HEK293T (cell line): ENCODE measurements around the gene PSD2.
A peak's percentile ranks its signal among the peaks of the same experiment; 100 is the strongest.

ENCODE experiments used
- CTCF ChIA-PET: fragments of 350-600 bp; formaldehyde crosslinking; extraction: SDS; loops from one replicate; lab custom pipeline; 2021; ENCODE audit warnings: antibody characterized with exemption, inconsistent platforms; lab: Yijun Ruan, JAX
- POLR2A ChIA-PET: fragments of 350-600 bp; formaldehyde crosslinking; extraction: SDS; loops from one replicate; lab custom pipeline; 2020; ENCODE audit warnings: antibody characterized with exemption, inconsistent platforms; lab: Yijun Ruan, JAX
- DNase-seq: peaks from one replicate; pipeline ENCODE4 v3.0.0; 2012; ENCODE audit warnings: mixed read lengths; ENCODE audit errors: extremely low spot score
- ARNT ChIP-seq: fragments of 450-650 bp; IDR thresholded peaks from 2 replicates; pipeline ENCODE4 v1.6.1; 2017; ENCODE audit warnings: mild to moderate bottlenecking
- BHLHE40 ChIP-seq: fragments of 450-650 bp; IDR thresholded peaks from 2 replicates; pipeline ENCODE4 v1.6.1; 2016; ENCODE audit warnings: mild to moderate bottlenecking, moderate library complexity, borderline replicate concordance
- CTBP1 ChIP-seq: fragments of 450-650 bp; IDR thresholded peaks from 2 replicates; pipeline ENCODE4 v1.6.1; 2016; ENCODE audit warnings: borderline replicate concordance
- ELF4 ChIP-seq: fragments of 450-650 bp; IDR thresholded peaks from 2 replicates; pipeline ENCODE4 v1.6.1; 2017; ENCODE audit warnings: antibody characterized with exemption
- FOXA1 ChIP-seq: fragments of 450-650 bp; IDR thresholded peaks from 2 replicates; pipeline ENCODE4 v1.6.1; 2016; ENCODE audit warnings: mild to moderate bottlenecking
- FOXK2 ChIP-seq: fragments of 450-650 bp; IDR thresholded peaks from 2 replicates; pipeline ENCODE4 v1.6.1; 2016; ENCODE audit warnings: mild to moderate bottlenecking
- FOXM1 ChIP-seq: fragments of 450-650 bp; IDR thresholded peaks from 2 replicates; pipeline ENCODE4 v1.6.1; 2017; ENCODE audit warnings: mild to moderate bottlenecking, borderline replicate concordance
- HDGF ChIP-seq: fragments of 450-650 bp; IDR thresholded peaks from 2 replicates; pipeline ENCODE4 v1.6.1; 2017; ENCODE audit warnings: antibody characterized with exemption, borderline replicate concordance
- L3MBTL2 ChIP-seq: fragments of 450-650 bp; conservative IDR thresholded peaks from 2 replicates; pipeline ENCODE4 v1.6.1; 2016; ENCODE audit warnings: mild to moderate bottlenecking
- LEF1 ChIP-seq: fragments of 450-650 bp; IDR thresholded peaks from 2 replicates; pipeline ENCODE4 v1.6.1; 2017; ENCODE audit warnings: mild to moderate bottlenecking, borderline replicate concordance
- NFRKB ChIP-seq: fragments of 450-650 bp; IDR thresholded peaks from 2 replicates; pipeline ENCODE4 v1.6.1; 2016; ENCODE audit warnings: mild to moderate bottlenecking, moderate library complexity
- SP1 ChIP-seq: fragments of 450-650 bp; IDR thresholded peaks from 2 replicates; pipeline ENCODE4 v1.6.1; 2017
- SUZ12 ChIP-seq: fragments of 450-650 bp; IDR thresholded peaks from 2 replicates; pipeline ENCODE4 v1.6.1; 2016; ENCODE audit warnings: mild to moderate bottlenecking
- TARDBP ChIP-seq: fragments of 450-650 bp; IDR thresholded peaks from 2 replicates; pipeline ENCODE4 v1.6.1; 2016
- ZNF384 ChIP-seq: fragments of 450-650 bp; IDR thresholded peaks from 2 replicates; pipeline ENCODE4 v1.6.1; 2016
- TF ChIP-seq, protein P1 (sequence below): fragments of 450-650 bp; IDR thresholded peaks from 2 replicates; pipeline ENCODE4 v1.6.1; 2016

Gene PSD2

DNA sequence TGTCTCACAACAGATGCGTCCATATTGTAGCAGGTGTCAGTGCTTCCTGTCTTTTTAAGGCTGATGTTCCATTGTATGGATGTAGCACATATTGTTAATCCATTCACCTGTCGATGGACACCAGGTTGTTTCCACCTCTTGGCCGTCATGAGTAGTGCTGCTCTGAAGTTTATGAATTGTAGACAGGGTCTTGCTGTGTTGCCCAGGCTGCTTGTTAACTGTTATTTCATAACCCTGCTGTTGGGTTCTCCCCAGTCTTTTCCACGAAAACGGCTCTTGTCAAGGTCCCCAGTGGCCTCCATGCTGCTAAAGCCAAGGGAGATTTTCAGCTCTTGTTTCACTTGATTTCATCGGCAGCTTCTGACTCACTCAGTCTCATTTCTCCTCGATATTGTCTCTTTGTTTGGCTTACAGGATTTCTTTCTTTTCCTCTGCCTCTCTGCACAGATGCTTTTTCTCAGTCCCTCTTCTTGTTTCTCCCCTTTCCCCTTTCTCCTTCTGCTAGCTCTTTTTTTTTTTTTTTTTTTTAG lies 12.1 kb upstream of the PSD2 start:
- no peak for DNase-seq
- TF ChIP-seq CTBP1 (no peak), NFRKB (no peak)
- ChIA-PET POLR2A (no interaction called here), CTCF (interaction anchor here (0.6 to 1.0 kb wide), 5 partner anchors 28 to 373 kb away, joined by 3 to 13 read pairs (median 3); no protein-coding TSS in a partner anchor)

DNA sequence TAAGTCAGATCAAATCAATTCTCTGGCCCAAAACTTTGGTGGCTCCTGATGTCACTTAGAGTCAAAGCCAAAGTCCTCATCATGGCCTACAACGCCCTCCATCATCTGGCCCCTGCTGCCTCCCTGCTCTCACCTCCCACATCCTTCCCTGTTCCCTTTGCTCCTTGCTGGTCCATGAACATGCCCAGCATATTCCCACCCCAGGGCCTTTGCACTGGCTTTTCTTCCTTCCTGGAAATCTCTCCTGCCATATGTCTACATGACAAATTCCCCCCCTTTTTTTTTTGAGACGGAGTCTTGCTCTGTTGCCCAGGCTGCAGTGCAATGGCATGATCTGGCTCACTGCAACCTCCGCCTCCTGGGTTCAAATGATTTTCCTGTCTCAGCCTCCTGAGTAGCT lies 11.1 kb upstream of the PSD2 start:
- TF ChIP-seq ARNT (no peak), HDGF (no peak), TARDBP (no peak), ELF4 (no peak), BHLHE40 (no peak), FOXM1 (no peak), L3MBTL2 (no peak), FOXA1 (no peak), SP1 (no peak), SUZ12 (no peak), NFRKB (no peak), CTBP1 (no peak), LEF1 (no peak), ZNF384 (no peak), FOXK2 (no peak)
- CTCF ChIA-PET = no interaction called here
- no peak for DNase-seq
- POLR2A ChIA-PET = no interaction called here

DNA sequence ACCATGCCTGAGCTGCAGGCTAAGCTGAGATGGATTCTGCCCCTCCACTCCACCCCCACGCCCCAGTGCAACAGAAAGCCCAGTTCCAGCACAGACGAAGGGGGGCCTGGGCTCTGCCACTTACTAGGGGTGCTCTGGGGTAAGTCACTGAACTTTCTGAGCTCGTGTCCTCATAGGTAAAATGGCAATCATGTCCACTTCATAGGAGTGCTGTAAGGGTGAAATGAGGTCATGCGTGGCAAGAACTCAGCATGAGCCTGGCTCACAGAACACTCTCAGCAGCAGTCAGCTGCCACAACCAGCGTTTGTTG lies 8.4 kb upstream of the PSD2 start:
- no peak for DNase-seq
- ChIA-PET POLR2A (interaction anchor here (0.9 to 1.3 kb wide), 3 partner anchors 16 to 182 kb away, joined by 3 to 4 read pairs (median 4); no protein-coding TSS in a partner anchor), CTCF (interaction anchor here (0.6 to 7.3 kb wide), 20 partner anchors 9 to 269 kb away, joined by 3 to 98 read pairs (median 4); partner anchors contain the start of gene PSD2)
- TF ChIP-seq, protein P1, sequence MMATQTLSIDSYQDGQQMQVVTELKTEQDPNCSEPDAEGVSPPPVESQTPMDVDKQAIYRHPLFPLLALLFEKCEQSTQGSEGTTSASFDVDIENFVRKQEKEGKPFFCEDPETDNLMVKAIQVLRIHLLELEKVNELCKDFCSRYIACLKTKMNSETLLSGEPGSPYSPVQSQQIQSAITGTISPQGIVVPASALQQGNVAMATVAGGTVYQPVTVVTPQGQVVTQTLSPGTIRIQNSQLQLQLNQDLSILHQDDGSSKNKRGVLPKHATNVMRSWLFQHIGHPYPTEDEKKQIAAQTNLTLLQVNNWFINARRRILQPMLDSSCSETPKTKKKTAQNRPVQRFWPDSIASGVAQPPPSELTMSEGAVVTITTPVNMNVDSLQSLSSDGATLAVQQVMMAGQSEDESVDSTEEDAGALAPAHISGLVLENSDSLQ = no peak
- TF ChIP-seq HDGF = no peak; the same call in 1 of the 2 replicates

DNA sequence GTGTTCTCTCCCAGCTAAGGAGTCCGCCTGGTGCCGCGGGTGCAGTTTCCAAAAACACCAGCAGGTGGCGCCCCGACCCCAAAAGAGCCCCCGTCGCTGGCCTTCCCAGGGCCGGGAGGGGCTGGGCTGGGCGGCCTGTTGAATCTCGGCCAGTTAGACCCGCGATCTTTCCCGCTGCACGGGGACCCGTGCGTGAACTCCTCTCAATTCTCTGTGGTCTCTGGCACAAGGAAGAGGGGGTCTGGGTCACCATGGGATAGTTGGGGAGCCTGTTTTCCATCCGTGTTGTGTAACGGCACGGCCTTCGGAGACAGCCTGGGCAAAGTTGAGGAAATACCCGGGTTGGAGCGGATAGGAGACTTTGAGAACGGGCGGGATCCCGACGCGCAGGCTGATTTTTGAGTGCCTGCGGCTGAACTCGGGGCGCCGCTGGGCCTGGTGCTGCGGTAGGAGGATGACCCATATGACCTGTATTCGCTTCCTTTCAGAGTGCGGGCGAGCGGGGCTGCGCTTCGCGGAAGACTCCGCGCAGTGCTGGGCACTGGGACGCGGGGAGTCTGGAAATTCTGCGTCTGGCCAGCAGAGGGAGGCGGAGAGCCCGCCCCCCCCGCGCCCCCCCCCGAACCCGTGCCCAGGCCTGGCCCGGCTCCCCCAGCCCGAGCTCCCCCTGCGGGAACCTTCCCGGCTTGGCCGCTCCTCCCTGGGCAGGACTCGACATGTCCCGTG lies 7.9 kb upstream of the PSD2 start:
- CTCF ChIA-PET = interaction anchor here (0.6 to 7.3 kb wide), 24 partner anchors 9 to 269 kb away, joined by 3 to 98 read pairs (median 4); partner anchors contain the start of gene PSD2
- POLR2A ChIA-PET = interaction anchor here (0.9 to 1.3 kb wide), 3 partner anchors 15 to 181 kb away, joined by 3 to 4 read pairs (median 4); no protein-coding TSS in a partner anchor
- TF ChIP-seq SUZ12 (no peak), ARNT (no peak), L3MBTL2 (peak; percentile 88), FOXM1 (peak; percentile 84)
- peak; percentile 95 for DNase-seq

DNA sequence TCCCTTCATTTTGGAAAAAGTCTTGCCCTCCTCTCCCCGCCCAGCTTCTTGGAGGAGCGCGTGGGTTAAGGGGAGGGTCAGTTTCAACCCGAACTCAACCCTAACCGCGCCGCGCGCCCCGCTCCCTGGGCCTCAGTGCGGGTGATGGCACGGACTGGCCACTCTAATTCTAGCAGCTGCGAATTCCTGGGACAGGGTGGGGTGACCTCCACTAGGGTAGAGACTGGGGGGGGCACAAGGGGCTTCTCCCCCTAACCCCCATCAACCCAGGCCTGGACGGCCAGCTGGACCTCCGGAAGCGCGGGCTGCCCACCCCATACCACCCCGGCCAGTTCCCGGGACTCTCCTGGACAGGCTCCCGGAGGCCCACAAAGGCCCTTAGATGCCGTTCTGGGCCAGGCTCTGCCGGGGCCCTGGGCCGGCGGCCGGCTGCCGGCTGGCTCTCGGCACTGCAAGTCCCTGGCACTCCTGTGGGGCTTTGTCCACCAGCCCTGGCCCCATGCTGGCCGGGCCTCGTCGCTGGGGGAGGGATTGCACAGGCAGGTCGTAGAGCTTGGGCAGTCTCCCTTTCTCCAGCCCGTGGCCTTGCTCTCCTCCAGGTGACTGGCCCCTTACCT lies 7.2 kb upstream of the PSD2 start:
- DNase-seq = no peak
- TF ChIP-seq NFRKB (no peak), L3MBTL2 (no peak), CTBP1 (no peak), FOXA1 (no peak), LEF1 (no peak), HDGF (no peak), ZNF384 (no peak), ELF4 (no peak), TARDBP (no peak), FOXM1 (no peak), FOXK2 (no peak), SP1 (no peak), ARNT (no peak), SUZ12 (no peak), BHLHE40 (no peak)
- TF ChIP-seq, protein P1 = no peak
- CTCF ChIA-PET = interaction anchor here (0.9 to 7.3 kb wide), 11 partner anchors 8 to 255 kb away, joined by 3 to 98 read pairs (median 12); partner anchors contain the start of gene PSD2
- POLR2A ChIA-PET = interaction anchor here (1.3 kb wide), 1 partner anchor 162 kb away, joined by 4 read pairs; no protein-coding TSS in a partner anchor

DNA sequence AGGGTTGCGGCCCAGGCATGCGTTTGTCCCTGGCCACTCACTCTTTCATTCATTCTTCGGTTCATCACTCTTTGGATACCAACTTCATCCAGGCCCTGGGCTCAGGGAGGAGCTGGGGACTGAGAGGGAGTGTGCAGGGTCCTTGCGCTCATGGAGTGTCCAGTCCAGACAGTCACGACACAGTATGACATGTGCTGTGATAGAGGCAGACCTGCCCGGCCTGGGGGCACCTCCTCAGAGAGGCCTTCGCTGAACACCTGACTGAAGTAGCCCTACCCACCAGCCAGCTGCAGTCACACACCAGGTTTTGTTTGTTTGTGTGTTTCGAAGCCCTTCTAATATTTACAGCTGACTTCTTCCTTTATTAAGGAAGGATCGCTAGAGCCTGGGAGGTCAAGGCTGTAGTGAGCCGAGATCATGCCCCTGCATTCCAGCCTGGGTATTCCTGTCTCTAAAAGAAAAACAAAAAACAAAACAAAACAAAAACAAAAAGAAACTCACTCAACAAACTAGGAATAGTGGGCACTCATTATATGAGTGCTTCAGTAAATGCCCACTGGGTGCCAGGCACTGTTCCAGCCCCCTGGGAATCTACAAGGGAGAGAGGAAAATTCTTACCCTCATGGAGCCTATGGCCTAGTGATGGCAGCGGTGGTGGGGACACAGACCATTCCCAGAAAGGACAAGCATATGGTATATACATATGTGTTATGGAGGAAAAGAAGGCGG lies 6.3 kb upstream of the PSD2 start:
- POLR2A ChIA-PET = no interaction called here
- CTCF ChIA-PET = interaction anchor here (0.6 to 7.3 kb wide), 4 partner anchors 11 to 179 kb away, joined by 3 to 98 read pairs (median 14); no protein-coding TSS in a partner anchor
- no peak for TF ChIP-seq ZNF384
- no peak for TF ChIP-seq BHLHE40
- no peak for TF ChIP-seq TARDBP
- no peak for DNase-seq

DNA sequence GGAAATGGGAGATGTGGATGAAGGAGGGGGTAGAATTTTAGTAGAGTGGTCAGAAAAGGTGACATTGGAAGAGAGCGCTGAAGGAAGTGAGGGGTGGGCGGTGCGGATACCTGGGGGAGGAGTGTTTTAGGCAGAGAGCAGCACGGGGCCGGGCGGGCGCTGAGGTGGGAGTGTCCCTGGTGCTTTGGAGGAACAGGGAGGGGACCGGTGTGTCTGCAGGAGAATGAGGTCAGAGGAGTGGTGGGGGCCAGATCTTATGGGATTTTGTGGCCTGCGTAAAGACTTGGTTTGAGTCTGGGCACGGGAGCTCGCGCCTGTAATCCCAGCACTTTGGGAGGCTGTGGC lies 5.8 kb upstream of the PSD2 start:
- TF ChIP-seq FOXK2 = no peak
- no peak for TF ChIP-seq L3MBTL2
- no peak for TF ChIP-seq SUZ12
- TF ChIP-seq SP1 = no peak
- TF ChIP-seq LEF1 = no peak
- no peak for TF ChIP-seq ELF4
- TF ChIP-seq FOXM1 = no peak
- no peak for TF ChIP-seq CTBP1
- no peak for TF ChIP-seq ZNF384
- TF ChIP-seq, protein P1 = no peak
- TF ChIP-seq TARDBP = no peak
- TF ChIP-seq HDGF = no peak
- no peak for TF ChIP-seq ARNT
- no peak for TF ChIP-seq BHLHE40
- TF ChIP-seq NFRKB = no peak
- no peak for TF ChIP-seq FOXA1
- POLR2A ChIA-PET = no interaction called here
- DNase-seq = no peak
- CTCF ChIA-PET = interaction anchor here (0.6 to 7.3 kb wide), 2 partner anchors 74 to 179 kb away, joined by 3 to 98 read pairs; no protein-coding TSS in a partner anchor
